ENCODE results near the gene GTF2I. TPM values are rescaled to one million over a fixed set of nuclear protein-coding genes. Genes with fewer than 3 reads are reported as not detected.
"Not testable (repeated sequence)": the region's sequence is repeated elsewhere in the genome, so short reads cannot be mapped to it uniquely, and the experiment has no call there.

The GTF2I gene
- polyA plus RNA-seq, 4 donors, result 309 to 383 (median 332) TPM

- no peak for DNase-seq (ENCODE audit: low read depth in 4 of 4, low spot score in 3 of 4)
These were observed 51.2 kb downstream of the GTF2I start for GRCh38 chr7:74708569-74709275.

- DNase-seq (ENCODE audit: low read depth in 4 of 4, low spot score in 3 of 4), result no peak
These were observed 52.6 kb downstream of the GTF2I start for GRCh38 chr7:74709880-74710671.

- DNase-seq (ENCODE audit: low read depth in 4 of 4, low spot score in 3 of 4), result no peak
These were observed 56.0 kb downstream of the GTF2I start for GRCh38 chr7:74713567-74713966.

GRCh38 chr7:74717889-74718288 lies 60.4 kb downstream of the GTF2I start:
- no peak for DNase-seq (ENCODE audit: low read depth in 4 of 4, low spot score in 3 of 4)

GRCh38 chr7:74718336-74718735 lies 60.8 kb downstream of the GTF2I start:
- no peak for DNase-seq (ENCODE audit: low read depth in 4 of 4, low spot score in 3 of 4)

- DNase-seq (ENCODE audit: low read depth in 4 of 4, low spot score in 3 of 4), result no peak
These were observed 64.6 kb downstream of the GTF2I start for GRCh38 chr7:74722153-74722552.

- no peak for DNase-seq (ENCODE audit: low read depth in 4 of 4, low spot score in 3 of 4)
These were observed 68.3 kb downstream of the GTF2I start for GRCh38 chr7:74725840-74726239.

GRCh38 chr7:74726309-74727101 lies 69.0 kb downstream of the GTF2I start:
- DNase-seq (ENCODE audit: low read depth in 4 of 4, low spot score in 3 of 4), result no peak

GRCh38 chr7:74728686-74729085 lies 71.2 kb downstream of the GTF2I start:
- DNase-seq (ENCODE audit: low read depth in 4 of 4, low spot score in 3 of 4), result not testable (repeated sequence)

GRCh38 chr7:74730186-74730585 lies 72.7 kb downstream of the GTF2I start:
- not testable (repeated sequence) for DNase-seq (ENCODE audit: low read depth in 4 of 4, low spot score in 3 of 4)

- DNase-seq (ENCODE audit: low read depth in 4 of 4, low spot score in 3 of 4), result not testable (repeated sequence)
These were observed 82.6 kb downstream of the GTF2I start for GRCh38 chr7:74739974-74740703.

GRCh38 chr7:74743936-74744557 lies 86.5 kb downstream of the GTF2I start:
- not testable (repeated sequence) for DNase-seq (ENCODE audit: low read depth in 4 of 4, low spot score in 3 of 4)

GRCh38 chr7:74753921-74754482 lies 96.5 kb downstream of the GTF2I start:
- not testable (repeated sequence) for DNase-seq (ENCODE audit: low read depth in 4 of 4, low spot score in 3 of 4)

- DNase-seq (ENCODE audit: low read depth in 4 of 4, low spot score in 3 of 4), result not testable (repeated sequence)
These were observed 99.2 kb downstream of the GTF2I start for GRCh38 chr7:74756673-74757072.

- not testable (repeated sequence) for DNase-seq (ENCODE audit: low read depth in 4 of 4, low spot score in 3 of 4)
These were observed 100.8 kb downstream of the GTF2I start for GRCh38 chr7:74758268-74758667.

- DNase-seq (ENCODE audit: low read depth in 4 of 4, low spot score in 3 of 4), result not testable (repeated sequence)
These were observed 101.5 kb downstream of the GTF2I start for GRCh38 chr7:74758982-74759381.

GRCh38 chr7:74765205-74765918 lies 107.8 kb downstream of the GTF2I start:
- DNase-seq (ENCODE audit: low read depth in 4 of 4, low spot score in 3 of 4), result not testable (repeated sequence)

- DNase-seq (ENCODE audit: low read depth in 4 of 4, low spot score in 3 of 4), result not testable (repeated sequence)
These were observed 109.0 kb downstream of the GTF2I start for GRCh38 chr7:74766509-74766908.

- not testable (repeated sequence) for DNase-seq (ENCODE audit: low read depth in 4 of 4, low spot score in 3 of 4)
These were observed 109.5 kb downstream of the GTF2I start for GRCh38 chr7:74766991-74767390.
